Stimulated activated CD4-positive, alpha-beta T cell treated with anti-CD3 and anti-CD28 coated beads, Interleukin-1b, Interleukin-23, amount 100 ng/mL, for 1 hour (primary cell): ENCODE data around the gene SUGP1.

Experiments used
- DNase-seq, 2 donors: peaks; one replicate each; pipeline ENCODE4 v3.0.0-alpha.2; 2020; ENCODE audit warnings: low read depth in 2 of 2

SUGP1 gene

DNA sequence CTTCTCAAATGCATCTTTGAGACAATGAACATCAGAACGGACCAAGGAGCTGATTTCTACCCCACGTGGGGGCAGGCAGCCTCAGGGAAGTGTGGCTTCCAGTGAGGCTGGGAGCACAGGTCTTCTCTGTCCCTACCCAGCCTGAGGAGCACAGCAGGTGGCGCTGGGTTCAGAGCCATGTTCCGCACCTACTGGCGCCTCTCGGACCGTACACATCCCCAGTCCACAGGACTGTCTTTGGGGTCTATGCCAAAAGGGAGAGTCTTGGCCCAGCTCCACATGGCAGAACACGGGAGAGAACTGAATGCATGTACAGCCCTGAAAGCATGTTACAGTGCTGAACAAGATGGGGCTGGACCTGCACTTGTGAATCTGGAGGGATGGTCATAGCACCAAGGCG is 22.6 kb downstream of the SUGP1 start:
- DNase-seq: no peak

DNA sequence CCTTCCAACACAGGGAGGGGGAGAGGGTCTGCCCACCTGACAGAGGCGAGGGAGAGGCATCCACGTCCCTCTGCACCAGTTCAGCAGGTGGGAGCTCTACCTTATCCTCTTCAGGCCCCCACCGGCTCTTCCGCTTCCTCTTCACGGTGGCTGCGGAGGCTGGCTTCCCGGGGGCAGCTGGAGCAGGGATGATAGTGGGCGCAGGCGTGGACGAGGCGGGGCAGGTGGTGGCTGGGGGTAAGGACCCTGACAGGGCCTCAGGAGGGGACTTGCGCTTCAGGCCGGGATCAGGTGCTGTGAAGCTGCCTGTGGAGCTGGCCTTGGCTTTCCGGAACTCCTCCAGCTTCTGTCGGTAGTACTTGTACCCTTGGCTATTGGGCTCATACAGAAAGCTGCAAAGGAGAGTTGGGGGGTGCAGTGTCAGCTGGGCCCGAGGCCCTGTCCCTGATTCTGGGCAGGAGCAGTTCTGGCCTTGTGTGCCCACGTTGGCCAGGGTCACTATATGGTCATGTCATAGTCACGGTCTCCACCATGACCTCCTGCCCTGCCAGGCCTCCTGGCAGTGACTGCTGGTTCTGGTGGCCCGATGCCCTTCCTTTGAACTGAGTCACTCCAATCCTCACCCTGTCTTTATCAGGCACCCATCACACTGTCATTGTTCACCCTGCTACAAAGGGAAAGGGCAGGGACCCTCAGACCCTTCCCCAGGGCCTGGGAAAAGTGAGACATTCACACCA is 23.2 kb downstream of the SUGP1 start:
- no peak for DNase-seq

- DNase-seq: no peak
These were observed 25.4 kb downstream of the SUGP1 start for GRCh38 chr19:19294914-19295313.

DNA sequence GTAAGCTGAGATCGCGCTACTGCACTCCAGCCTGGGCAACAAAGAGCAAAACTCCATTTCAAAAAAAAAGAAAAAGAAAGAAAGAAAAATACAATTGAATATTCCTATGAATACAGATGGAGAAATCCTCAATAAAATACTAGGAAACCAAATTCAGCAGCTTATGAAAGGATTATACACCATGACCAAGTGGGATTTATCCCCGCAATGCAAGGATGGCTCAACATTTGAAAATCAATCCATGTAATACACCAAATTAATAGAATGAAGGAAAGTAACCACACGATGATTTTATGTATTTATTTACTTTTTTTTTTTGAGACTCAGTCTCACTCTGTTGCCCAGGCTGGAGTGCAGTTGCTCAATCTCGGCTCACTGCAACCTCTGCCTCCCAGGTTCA is 27.7 kb downstream of the SUGP1 start:
- no peak for DNase-seq

DNA sequence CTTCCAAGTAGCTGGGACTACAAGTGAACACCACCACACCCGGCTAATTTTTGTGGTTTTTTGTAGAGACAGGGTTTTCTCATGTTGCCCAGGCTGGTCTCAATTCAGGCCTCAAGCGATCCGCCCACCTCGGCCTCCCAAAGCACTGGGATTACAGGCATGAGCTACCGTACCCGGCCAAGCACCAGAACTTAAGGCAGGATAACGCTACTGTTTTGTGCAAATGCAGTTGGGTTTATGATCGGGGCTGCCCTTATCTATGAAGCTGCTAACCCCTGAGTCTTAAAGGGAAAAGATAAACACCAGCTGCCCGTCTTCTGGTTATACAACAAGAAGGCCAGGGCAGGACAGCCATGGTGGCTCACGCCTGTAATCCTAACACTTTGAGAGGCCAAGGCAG is 34.6 kb downstream of the SUGP1 start:
- no peak for DNase-seq

DNA sequence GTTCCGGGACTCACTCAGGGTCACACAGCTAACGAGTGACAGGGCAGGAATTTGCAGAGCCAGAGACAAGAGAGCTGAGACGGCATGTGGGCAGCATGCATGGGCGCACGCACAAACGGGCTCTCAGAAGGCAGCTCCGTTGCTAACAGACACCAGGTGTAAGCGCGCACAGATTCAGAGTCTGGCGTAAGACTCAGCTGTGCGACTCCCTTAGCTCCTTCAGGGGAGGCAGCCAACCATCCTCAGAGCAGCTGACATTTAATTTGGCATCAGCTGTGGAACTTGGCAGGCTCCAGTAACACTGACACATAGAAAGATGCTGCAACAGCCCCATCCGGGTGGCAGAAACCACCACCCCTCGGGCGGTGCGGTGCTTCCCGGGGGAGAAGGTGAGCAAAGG is 39.7 kb downstream of the SUGP1 start:
- no peak for DNase-seq

DNA sequence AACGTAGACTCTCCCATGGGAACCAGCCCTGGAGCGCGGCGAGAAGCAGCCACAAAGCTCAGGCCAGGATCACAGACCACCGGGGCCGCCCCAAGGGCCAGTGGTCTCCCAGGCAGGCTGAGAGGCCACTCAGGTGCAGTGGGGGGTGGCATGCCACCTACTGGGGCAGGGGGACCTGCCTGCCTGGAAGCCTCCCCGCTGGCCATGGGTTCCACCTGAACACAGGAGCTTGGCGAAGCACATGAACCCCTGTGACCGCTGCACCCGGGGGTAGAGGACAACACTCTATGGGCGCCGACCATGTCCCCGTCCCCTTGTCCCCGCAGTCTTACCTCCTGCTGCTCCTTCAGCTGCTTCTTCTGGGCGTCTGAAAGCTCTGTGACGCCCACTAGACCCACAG is 40.5 kb downstream of the SUGP1 start:
- DNase-seq: no peak

- no peak for DNase-seq
These were observed 41.2 kb downstream of the SUGP1 start for GRCh38 chr19:19279062-19279612.

GRCh38 chr19:19278315-19278714 is 42.0 kb downstream of the SUGP1 start:
- no peak for DNase-seq

- DNase-seq: no peak
These were observed 43.5 kb downstream of the SUGP1 start for GRCh38 chr19:19276851-19277250.

- no peak for DNase-seq
These were observed 43.9 kb downstream of the SUGP1 start for GRCh38 chr19:19276386-19276785.

GRCh38 chr19:19274716-19275565 is 45.4 kb downstream of the SUGP1 start:
- DNase-seq: no peak

DNA sequence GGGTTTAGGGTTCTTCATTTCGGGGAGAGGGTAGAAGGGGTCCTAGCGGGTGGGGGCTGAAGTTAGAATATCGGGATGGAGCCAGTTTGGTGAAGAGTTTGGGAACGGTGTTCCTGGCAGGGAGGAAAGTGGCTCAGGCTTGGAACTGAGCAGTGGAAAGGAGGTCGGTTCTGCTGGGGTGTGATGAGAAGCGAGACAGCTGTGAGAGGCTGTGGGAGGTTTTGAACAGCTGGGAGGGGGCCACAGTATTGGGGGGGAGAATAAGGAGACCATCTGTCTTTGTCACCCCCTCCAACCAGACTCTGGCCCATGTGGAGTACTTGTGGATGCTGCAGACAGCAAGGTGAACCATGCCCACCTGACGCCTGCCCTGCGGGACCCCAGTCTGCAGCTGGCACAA is 46.2 kb downstream of the SUGP1 start:
- no peak for DNase-seq

DNA sequence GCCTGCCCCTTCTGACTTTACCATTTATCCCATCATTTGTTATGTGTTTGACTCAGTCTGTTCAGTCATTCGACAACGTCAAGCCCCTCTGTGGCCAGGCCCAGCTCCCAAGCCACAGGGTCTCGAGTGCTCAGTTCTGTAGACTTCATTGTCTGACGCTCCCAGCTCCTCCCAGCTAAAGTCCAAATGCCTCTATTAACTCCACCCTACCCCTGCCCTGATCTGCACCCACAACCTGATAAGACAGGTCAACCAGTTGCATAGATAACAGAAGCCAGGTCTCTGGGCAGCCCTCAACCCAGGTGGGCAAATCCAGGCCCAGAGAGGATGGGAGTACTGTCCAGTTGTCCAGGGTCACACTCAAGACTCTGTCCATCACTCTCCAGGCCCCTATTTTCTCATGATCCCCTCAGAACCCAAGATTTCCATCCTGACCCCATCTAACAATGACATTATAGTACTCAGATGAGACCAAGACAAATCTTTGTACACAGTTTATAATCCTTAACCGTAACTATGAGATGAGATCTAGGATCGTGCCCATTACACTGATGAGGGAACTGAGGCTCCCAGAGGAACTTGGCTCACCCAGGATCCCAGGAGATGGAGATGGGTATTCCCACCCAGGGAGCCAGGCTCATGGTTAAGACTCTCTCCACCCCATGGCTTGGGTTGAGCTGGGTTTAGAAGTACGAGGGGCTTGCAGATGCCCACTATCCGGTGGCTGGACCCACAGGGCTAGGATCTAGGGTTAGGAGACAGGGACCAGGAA is 48.3 kb downstream of the SUGP1 start:
- DNase-seq: no peak

DNA sequence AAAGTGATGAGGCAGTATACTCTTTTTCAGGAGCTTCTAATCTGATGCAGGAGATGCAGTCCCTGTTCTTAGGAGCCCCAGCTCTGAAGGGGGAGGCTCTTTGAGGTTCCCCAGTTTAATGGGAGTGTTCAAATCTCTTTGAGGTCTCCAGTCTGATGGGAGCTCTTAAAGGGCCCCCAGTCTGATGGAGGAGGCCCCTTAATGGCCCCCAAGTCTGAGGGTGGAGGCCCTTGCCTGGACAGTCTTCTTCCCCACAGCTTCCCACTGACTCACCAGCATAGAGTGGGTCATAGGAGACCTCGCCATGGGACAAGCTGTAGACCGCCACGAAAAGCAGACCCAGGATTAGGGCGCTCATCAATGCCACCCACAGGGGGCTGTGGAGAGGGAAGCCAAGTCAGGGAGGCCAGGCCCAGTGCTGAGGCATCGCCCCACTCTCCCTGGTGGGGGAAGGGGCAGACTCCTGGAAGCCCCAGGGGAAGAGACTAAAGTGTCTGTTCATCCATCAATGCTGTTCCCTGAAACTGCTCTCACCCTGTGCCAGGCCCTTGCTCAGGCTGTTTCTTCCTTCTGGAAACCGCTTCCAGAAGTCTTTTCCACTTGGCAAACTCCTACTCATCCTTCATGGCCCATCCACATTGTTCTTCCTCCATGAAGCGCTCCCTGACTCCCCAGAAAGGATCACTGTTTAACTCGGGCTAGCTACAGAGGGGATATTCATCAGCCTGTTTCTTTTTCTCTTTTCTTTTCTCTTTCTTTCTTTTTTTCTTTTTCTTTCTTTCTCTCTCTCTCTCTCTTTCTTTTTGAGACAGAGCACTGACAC is 49.3 kb downstream of the SUGP1 start:
- DNase-seq: no peak

DNA sequence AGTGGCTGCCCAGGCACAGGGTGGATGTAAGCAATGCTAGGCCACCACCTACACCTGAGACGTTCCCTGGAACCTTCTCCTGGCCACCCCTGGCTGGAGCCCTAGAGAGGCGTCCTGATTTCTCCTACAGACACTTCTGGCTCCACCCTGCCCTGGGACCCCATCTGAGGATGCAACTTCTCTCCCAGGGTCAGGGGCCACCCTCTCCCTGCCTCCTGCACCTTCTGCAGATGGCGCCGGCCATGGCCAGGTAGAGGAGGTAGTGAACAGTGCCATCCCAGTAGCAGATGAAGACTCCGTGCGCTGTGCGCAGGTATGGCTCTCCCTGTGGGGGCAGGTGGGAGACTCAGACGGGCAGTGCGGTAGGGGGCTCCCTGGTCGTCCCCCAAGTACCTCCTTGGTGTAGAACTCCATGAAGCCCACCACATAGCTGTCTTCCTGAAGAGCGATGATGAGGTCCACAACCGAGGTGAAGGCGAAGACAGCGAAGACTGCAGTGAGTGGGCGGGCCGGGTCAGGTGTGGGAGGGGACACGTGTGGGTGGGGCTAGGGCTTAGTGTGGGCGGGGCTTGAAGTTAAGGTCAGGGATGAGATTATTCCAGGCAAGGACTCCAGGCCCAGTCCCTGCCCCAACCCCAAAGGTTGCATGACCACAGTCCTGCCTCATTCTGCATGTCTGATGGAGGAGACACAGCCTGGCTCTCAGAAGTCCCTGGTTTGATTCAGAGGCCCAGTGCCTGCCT is 50.2 kb downstream of the SUGP1 start:
- no peak for DNase-seq

DNA sequence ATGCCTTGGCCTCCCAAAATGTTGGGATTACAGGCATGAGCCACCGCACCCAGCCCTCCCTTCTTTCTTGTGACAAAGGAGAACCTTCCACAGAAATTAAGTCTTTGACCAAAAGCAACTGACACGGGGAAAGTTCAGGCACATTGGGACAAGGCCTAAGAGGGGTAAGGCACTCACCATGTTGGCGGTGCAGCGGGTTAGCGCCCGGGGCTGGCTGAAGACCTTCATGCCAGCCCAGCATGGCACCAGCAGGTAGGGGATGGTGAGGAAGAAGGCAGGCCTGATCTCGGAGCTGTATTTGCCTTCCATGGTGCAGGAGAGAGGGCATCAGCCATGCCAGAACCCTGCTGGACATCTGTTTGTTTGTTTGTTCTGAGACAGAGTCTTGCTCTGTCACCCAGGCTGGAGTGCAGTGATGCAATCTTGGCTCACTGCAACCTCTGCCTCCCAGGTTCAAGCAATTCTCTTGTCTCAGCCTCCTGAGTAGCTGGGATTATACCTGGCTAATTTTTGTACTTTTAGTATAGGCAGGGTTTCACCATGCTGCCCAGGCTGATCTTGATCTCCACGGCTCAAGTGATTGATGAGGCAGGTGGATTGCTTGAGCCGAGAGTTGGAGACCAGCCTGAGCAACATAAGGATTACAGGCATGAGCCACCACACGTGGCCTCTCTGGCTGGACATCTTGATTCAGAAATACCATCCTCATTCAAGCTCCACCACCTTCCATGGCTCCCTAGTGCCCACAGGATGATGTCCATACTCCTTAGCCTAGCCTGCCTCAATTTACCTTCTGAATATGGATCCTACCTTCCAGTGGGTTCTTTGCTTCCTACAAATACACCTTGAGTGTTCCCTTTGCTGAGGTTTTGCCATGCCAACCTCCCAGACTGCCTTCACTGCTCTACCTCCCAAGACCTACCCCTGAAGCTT is 51.6 kb downstream of the SUGP1 start:
- no peak for DNase-seq

DNA sequence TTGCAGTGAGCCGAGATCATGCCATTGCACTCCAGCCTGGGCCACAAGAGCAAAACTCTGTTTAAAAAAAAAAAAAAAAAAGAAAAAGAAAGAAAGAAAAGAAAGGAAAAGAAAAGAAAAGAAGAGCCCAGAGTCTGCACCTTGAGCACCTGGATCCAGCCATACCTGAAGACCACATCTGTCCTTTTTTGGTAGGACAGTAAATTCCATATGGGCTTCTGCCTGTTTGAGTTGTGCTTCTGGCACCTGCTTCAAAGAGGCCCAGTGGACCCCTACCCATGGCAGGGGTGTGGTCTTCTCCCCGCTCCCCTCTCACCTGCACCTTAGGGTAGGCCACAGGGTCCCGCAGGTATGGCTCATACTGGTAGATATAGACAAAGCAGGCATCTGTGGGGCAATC is 53.0 kb downstream of the SUGP1 start:
- no peak for DNase-seq

DNA sequence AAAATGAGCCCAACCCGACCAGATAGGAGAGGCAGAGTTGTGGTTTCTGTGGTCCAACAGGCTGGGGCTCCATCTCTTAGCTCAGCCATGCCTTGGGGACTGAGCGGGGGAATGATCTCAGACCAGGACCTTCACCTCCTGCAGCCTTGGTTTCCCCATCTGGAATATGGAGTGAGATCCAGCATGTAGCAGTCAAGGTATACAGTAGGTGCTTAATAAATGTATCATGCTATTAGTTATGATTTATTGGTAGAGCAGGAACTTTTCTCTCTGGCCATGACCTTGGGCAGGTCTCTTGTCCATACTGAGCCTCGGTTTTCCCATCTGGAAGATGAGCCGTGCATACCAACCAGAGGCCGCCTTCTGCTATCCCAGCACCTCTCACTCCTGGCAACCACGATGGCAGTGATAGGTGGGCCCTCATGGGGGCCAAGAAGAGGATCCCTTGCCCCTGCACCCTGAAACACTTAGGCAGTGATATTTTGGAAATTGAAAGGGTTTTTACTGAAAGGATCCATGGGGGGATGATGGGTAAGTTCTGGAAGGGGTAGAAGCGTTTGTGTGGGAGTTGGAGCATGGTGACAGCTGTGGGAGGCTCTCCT is 56.3 kb downstream of the SUGP1 start:
- no peak for DNase-seq
